Upper lobe of left lung (tissue), 6 donors: Measurements from ENCODE around the gene OR14I1. TPM values are rescaled to one million over a fixed set of nuclear protein-coding genes. Genes with fewer than 3 reads are reported as not detected.
"Not testable (repeated sequence)": the region's sequence is repeated elsewhere in the genome, so short reads cannot be mapped to it uniquely, and the experiment has no call there.

Experiments
- ATAC-seq, 2 donors: fragments of 200-7000 bp; cut with Tn5 transposase; one replicate each; pipeline ENCODE4 v1.9.1; 2022; ENCODE audit warnings: mild to moderate bottlenecking in 2 of 2, moderate library complexity in 2 of 2; ENCODE audit not compliant: low FRiP score in 2 of 2
- DNase-seq, 2 donors: peaks; one replicate each; pipeline ENCODE4 v3.0.0-alpha.2; 2019 to 2020
- H3K27ac ChIP-seq, 4 donors: fragments of 200-600 bp; sonication (generic); one replicate each; pipeline ENCODE4 v1.5.1; 2016 to 2019
- H3K27me3 ChIP-seq, 4 donors: fragments of 200-600 bp; sonication (generic); one replicate each; pipeline ENCODE4 v1.5.1; 2017 to 2019
- H3K36me3 ChIP-seq, 4 donors: fragments of 200-600 bp; sonication (generic); one replicate each; pipeline ENCODE4 v1.5.1; 2016 to 2019
- H3K4me1 ChIP-seq, 4 donors: fragments of 200-600 bp; sonication (generic); one replicate each; pipeline ENCODE4 v1.5.1; 2018 to 2019
- H3K4me3 ChIP-seq, 4 donors: fragments of 200-600 bp; sonication (generic); one replicate each; pipeline ENCODE4 v1.5.1; 2017 to 2019; ENCODE audit warnings: mild to moderate bottlenecking in 2 of 4, moderate library complexity in 1 of 4
- H3K9me3 ChIP-seq, 4 donors: fragments of 200-600 bp; sonication (generic); one replicate each; pipeline ENCODE4 v1.5.1; 2018 to 2019
- CTCF ChIP-seq, 6 experiments: fragments of 450-650 bp in 4 of 6; fragments of 200-600 bp in 2 of 6; sonication (generic) in 2 of 6; IDR thresholded peaks; one replicate each; pipeline ENCODE4 v1.5.1; 2016 to 2019; ENCODE audit warnings: antibody characterized with exemption in 6 of 6
- EP300 ChIP-seq, 4 donors: sonication (generic); formaldehyde crosslinking; IDR thresholded peaks; one replicate each; pipeline ENCODE4 v1.5.1; 2017; ENCODE audit warnings: antibody characterized with exemption in 4 of 4, control low read depth in 2 of 4
- POLR2A ChIP-seq, 4 donors: fragments of 450-650 bp; IDR thresholded peaks; one replicate each; pipeline ENCODE4 v1.5.1; 2016 to 2017; ENCODE audit warnings: antibody characterized with exemption in 4 of 4, mild to moderate bottlenecking in 2 of 4
- POLR2AphosphoS5 ChIP-seq, 2 donors: sonication (generic); formaldehyde crosslinking; IDR thresholded peaks; one replicate each; pipeline ENCODE4 v1.5.1; 2017; ENCODE audit warnings: antibody characterized with exemption in 2 of 2
- WGBS, 2 donors: methylation state at CpG; one replicate each; pipeline ENCODE4 v1.1.5; 2017 to 2018; 5-methylcytosine and 5-hydroxymethylcytosine counted together
- small RNA-seq, 4 donors: library from RNA; depleted of rRNA; stranded (forward); fragments of <200 nt; gene quantifications; one replicate each; pipeline ENCODE3, GENCODE V24; 2016
- total RNA-seq, 6 donors: library from RNA; depleted of rRNA in 4 of 6; stranded (reverse); fragments of >200 nt in 4 of 6; gene quantifications; one replicate each; pipeline versions ENCODE4 v1.1.0 to v1.2.1, GENCODE V29; 2016 to 2021
- donor health status: DM: no; HTN: no; CAD: no; lungs with moderate emphysema.
- donor health status: DM: no; HTN: yes; CAD: no; lungs with severe emphysema.

Gene OR14I1
- total RNA-seq, 6 donors from 2014 or later = not detected

DNA sequence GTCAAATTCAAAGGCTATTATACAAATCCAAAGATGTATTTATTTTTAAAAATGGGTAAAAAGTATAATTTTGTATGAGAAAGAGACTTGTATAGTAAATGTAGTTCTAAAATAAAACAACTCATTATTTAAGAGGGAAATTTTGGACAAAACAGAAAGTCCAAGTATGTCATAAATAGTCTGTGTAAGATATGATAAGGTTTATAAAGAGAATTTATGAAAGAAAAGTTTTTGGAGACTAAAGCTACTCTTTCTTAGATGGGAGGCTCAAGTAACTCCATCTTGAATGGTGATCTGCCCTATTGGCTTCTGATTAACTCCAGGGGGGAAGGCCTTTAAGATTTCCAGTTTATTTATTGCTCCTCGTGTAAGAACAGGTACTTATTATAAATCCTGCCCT is 32.6 kb downstream of the OR14I1 start:
- no peak for DNase-seq
- WGBS, 2 donors = 73 to 77% methylated on average over 1 of the region's 1 CpG

GRCh38 chr1:248663453-248664328 is 38.9 kb downstream of the OR14I1 start:
- H3K36me3 ChIP-seq, H3K27me3 ChIP-seq, ATAC-seq, H3K9me3 ChIP-seq, H3K27ac ChIP-seq, DNase-seq, H3K4me1 ChIP-seq, H3K4me3 ChIP-seq: not testable (repeated sequence)
- 60 to 66% methylated on average over 5 of the region's 5 CpGs for WGBS, 2 donors

More for the DNA sequence above, 32.6 kb downstream of the OR14I1 start:
- no peak for TF ChIP-seq POLR2AphosphoS5 (IDR thresholded peaks at IDR 0.05)
- TF ChIP-seq CTCF (IDR thresholded peaks at IDR 0.05) = no peak
- TF ChIP-seq POLR2A (IDR thresholded peaks at IDR 0.05) = no peak
- no peak for TF ChIP-seq EP300 (IDR thresholded peaks at IDR 0.05)
- Histone ChIP-seq H3K27ac (no peak overlapping the region), H3K9me3 (no peaks in the 10 kb centered on the region), H3K27me3 (no peaks in the 10 kb centered on the region), H3K4me1 (no peaks in the 10 kb centered on the region), H3K36me3 (no peaks in the 10 kb centered on the region), H3K4me3 (no peak overlapping the region)
- no peak for ATAC-seq

GRCh38 chr1:248656797-248657196 is 45.8 kb downstream of the OR14I1 start:
- ATAC-seq, H3K4me3 ChIP-seq, H3K27me3 ChIP-seq, H3K27ac ChIP-seq, H3K9me3 ChIP-seq, H3K36me3 ChIP-seq, H3K4me1 ChIP-seq, DNase-seq: not testable (repeated sequence)
- 77 to 84% methylated on average over 5 to 6 of the region's 6 CpGs for WGBS, 2 donors

- 80 to 100% methylated on average over 1 of the region's 3 CpGs for WGBS, 2 donors
- DNase-seq, ATAC-seq, H3K27me3 ChIP-seq, H3K27ac ChIP-seq, H3K9me3 ChIP-seq, H3K36me3 ChIP-seq, H3K4me1 ChIP-seq, H3K4me3 ChIP-seq: not testable (repeated sequence)
These were observed 47.2 kb downstream of the OR14I1 start, which contains the start of gene OR2T27 for GRCh38 chr1:248655354-248655753. Gene OR2T27, minus strand, starts transcription at chr1:248655528. Its CDS starts 4,644 bp downstream, at chr1:248650884.

Small RNA genes within 50 kb of the gene (small RNA-seq; reads per million reads assigned to genes)
- gene AHCYP8 = 0 reads per million in 4 donors

Other genes with a start within 250 kb of the OR14I1 start
- gene OR2T3, start 229.4 kb downstream of the OR14I1 start, total RNA-seq = not detected
- not detected for gene OR2T5, start 214.2 kb downstream of the OR14I1 start, total RNA-seq
- gene OR2G6, start 194.7 kb downstream of the OR14I1 start, total RNA-seq = not detected
- gene OR2T29, start 140.0 kb downstream of the OR14I1 start, total RNA-seq = not detected
- not detected for gene OR2T34, start 128.0 kb downstream of the OR14I1 start, total RNA-seq
- gene OR2T10, start 105.1 kb downstream of the OR14I1 start, total RNA-seq = not detected
- gene OR2T11, start 67.7 kb downstream of the OR14I1 start, total RNA-seq = 1 to 10 TPM in 1 of 6 donors, not detected in 5; 1.8 TPM
- gene OR2T35, start 57.5 kb downstream of the OR14I1 start, total RNA-seq = not detected
- not detected for gene OR2T27, start 47.2 kb downstream of the OR14I1 start, total RNA-seq
- not detected for gene LYPD8, start 53.0 kb upstream of the OR14I1 start, total RNA-seq
- gene SH3BP5L, start 123.1 kb upstream of the OR14I1 start, total RNA-seq = 10 to 100 TPM; 18.5 to 35.6 (median 22.5) TPM
- 10 to 100 TPM; 32.5 to 47.7 (median 45.8) TPM for gene ZNF672, start 135.5 kb upstream of the OR14I1 start, total RNA-seq
- 100 to 1,000 TPM in 1 of 6 donors, 10 to 100 TPM in 5; 25.7 to 248 (median 34.1) TPM for gene ZNF692, start 156.3 kb upstream of the OR14I1 start, total RNA-seq
- gene PGBD2, start 203.5 kb upstream of the OR14I1 start, total RNA-seq = 10 to 100 TPM in 2 of 6 donors, 1 to 10 TPM in 4; 5.6 to 19.9 (median 6.7) TPM